Activated CD4-positive, alpha-beta T cell treated with anti-CD3 and anti-CD28 coated beads, Interleukin-2, Interleukin-6, amounts not matched to agents 100 ng/mL and 50 ng/mL, durations not matched to agents 16 hours and 8 hours (primary cell): ENCODE results near the gene LDLRAD4.
"Not testable (repeated sequence)": the region's sequence is repeated elsewhere in the genome, so short reads cannot be mapped to it uniquely, and the experiment has no call there.

Source experiments
- DNase-seq: peaks from one replicate; pipeline ENCODE4 v3.0.0-alpha.2; 2020

LDLRAD4 gene

DNA sequence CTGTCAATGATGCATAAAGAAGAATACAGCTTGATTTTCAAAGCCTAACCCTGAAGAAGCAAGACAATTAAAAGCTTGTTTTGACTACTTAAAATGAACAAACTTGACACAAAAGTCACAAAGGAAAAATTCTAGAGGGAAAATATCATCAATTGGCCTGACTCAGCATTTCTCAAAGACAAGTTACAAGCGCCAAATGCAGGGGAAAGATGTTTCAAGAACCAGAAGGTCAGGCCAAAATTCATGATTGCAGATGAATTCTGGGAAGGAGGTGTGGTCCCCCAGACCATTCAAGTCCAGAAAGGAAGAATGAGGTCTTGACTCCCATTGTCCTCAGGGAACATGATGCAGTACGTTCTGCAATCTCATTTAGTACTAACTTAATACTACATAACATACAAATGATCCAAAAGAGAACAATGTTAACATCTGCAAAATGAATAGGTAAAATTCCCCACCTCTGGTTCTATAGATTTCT, 443.3 kb downstream of the LDLRAD4 start:
- no peak for DNase-seq

DNA sequence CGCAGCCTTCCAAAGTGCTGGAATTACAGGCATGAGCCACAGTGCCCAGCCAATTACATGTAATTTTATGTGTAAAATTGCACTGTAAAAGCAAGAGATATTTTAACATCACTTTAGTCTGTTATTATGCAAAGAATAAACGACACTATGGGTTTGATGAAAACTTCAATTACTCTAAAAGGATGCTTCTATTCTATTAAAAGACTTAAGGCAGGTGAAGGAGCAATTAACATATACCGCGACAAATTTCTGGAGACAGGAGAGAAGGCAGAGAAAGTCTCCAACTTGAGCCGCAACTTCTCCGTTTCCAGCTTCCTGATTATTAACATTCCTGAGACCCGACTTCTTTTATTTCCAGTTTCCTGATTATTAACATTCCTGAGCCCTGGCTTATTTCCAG, 454.1 kb downstream of the LDLRAD4 start:
- DNase-seq, result no peak

DNA sequence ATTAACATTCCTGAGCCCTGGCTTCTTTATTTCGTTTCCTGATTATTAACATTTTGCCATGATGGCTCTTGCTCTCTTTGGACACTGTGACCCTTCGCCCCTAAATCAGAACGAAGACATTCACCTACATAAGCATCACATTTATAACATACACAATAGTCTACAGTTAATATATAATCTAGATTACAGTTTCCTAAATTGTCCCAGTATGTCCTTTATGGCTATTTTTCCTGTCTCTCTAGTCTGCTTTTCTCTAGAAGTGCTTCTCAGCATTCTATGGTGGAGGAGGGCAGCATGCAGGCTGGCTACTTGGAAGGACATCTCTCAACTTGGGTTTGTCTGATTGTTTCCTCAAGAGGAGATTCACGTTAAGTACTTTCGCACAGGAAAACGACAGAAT, 457.9 kb downstream of the LDLRAD4 start:
- DNase-seq, result no peak

DNA sequence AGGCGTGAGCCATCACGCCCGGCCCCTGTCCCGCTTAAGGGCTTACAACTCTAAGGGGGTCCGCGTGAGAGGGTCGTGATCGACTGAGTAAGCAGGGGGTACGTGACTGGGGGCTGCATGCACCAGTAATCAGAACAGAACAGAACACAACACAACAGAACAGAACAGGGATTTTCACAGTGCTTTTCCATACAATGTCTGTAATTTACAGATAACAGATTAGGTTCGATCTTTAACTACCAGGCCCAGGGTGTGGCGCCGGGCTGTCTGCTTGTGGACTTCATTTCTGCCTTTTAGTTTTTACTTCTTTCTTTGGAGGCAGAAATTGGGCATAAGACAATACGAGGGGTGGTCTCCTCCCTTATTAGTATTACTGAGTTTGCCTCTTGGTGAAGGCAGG, 458.8 kb downstream of the LDLRAD4 start:
- not testable (repeated sequence) for DNase-seq

DNA sequence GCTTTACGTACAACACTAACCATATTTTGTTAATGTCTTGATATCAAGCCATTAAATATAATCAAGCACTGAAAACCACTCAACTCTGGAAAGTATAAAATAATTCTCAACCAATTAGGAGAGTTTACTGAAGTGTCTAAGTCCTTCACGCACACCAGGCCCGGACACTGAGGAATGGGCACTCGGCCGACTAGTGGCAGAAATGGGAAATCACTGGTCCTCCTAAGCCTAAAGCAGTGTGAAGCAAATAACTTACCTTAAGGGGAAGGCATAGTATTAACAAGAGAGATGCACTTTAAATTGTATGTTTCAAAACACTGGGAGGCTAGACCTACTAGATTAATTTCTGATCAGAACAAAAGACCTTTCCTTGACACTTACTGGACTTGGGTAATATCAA, 462.1 kb downstream of the LDLRAD4 start:
- DNase-seq, result peak; percentile 18

DNA sequence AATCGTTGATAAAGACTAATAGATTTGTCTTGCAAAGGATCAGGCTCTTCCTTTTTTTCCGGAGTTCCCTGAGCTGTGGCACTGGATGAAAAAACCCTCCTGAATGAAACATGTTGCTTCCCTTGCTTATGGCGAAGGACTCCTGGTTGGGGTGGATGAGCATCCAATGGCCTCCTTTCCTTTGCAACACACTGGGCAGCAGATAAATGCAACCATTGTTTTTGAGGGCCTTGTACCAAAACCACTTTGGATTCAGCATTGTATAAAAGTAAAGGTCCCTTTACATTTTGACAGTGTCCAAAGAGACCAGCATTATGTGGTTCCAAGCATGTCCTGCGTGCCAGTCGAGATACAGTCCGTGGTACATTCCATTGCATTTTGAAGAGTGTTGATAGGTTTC, 463.1 kb downstream of the LDLRAD4 start:
- DNase-seq, result no peak

DNA sequence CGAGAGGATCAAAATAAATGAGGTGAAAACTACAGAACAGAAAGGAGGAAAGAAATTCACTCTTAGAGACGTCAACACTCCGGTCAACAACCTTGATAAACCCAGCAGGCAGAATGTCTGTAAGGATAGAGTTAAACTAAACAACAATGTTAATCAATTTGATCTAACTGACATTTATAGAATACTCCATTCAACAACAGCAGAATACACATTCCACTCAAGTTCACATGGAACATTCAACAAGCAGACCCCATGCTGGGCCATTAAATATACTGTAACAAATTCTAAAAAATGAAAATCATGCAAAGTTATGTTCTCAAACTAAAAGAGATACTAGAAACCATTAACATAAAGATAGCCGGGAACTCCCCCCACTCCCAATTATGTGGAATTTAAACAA, 466.0 kb downstream of the LDLRAD4 start:
- DNase-seq, result no peak

DNA sequence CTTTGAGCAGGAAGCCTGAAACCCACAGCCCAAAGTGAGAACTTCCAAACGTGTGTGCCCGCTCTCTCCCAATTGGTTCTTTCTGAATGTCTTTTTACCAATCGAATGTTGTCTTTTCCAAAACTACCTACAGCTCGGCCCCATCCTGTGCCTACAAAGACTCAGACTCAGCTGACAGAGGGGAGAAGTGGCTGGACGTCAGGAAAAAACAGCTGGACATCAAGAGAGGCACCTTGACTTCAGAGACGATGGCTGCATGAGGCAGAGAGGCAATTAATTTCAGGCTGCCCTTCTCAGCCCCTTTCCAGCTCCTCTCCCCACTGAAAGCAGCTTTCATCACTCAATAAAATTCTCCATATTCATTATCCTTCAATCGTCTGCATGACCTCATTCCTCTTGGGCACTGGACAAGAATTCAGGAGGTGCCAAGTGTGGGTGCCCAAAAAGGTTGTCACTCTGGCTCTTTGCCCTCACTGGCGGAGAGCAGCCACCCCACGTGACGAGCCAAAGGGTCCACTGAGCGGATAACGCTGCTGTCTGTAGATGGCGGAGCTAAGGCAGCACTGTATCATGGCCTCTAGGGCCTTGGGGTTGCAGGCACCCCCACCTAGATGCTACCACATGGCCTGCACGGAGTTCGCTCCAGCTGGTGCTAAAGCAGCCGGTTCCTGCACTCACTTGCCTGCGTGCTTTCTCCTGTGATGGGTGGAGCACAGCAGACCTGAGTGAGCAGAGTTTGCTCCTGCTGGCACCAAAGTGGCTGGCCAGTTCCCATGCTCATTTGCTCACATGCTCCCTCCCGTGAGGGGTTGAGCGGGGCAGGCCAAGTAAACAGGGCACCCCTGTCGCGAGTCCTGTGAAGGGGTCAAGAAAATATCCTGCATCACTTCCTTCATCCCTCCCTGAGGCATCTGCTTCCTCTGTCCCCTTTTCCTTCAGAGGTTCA, 469.9 kb downstream of the LDLRAD4 start:
- no peak for DNase-seq

DNA sequence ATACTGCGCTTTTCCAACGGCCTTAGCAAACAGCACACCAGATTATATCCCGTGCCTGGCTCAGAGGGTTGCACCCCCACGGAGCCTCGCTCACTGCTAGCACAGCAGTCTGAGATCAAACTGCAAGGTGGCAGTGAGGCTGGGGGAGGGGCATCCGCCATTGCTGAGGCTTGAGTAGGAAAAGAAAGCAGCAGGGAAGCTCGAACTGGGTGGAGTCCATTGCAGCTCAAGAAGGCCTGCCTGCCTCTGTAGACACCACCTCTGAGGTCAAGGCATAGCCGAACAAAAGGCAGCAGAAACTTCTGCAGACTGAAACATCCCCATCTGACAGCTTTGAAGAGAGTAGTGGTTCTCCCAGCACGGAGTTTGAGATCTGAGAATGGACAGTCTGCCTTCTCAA, 471.5 kb downstream of the LDLRAD4 start:
- not testable (repeated sequence) for DNase-seq

DNA sequence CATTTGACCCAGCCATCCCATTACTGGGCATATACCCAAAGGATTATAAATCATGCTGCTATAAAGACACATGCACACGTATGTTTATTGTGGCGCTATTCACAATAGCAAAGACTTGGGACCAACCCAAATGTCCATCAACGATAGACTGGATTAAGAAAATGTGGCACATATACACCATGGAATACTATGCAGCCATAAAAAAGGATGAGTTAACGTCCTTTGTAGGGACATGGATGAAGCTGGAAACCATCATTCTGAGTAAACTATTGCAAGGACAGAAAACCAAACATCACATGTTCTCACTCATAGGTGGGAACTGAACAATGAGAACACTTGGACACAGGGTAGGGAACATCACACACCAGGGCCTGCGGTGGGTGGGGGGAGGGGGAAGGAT, 476.8 kb downstream of the LDLRAD4 start:
- DNase-seq, result not testable (repeated sequence)

DNA sequence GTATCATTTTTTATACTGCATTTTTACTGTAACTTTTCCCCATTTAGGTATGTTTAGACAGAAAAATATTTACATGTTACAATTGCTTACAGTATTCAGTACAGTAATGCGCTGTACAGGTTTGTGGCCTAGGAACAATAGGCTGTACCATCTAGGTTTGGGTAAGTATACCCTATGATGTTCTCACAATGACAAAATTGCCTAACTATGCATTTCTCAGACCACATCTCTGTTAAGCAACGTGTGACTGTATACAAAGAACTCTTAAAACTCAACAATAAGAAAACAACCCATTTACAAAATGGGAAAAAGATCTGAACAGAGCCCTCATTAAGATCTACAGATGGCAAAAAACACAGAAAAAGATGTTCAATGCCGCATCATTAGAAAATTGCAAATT, 478.4 kb downstream of the LDLRAD4 start:
- no peak for DNase-seq

DNA sequence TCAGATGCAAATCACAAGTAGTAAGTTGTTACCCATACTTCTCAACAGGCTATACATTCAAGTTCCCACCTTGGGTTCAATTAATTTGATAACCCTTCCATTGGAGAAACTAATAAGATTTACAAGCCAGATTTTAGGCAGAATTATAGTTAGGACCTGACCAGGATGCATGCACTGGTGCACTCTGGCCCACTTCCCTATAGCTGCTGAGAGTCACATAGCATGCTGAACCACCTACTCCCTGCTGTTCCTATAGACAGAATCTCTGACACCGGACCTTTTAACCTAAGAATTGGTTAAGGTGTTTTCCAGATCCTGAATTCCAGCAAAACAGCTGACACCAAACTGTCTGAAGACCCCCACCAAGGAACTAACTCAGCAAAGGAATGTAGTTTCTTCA, 481.6 kb downstream of the LDLRAD4 start:
- no peak for DNase-seq
